Inflammatory macrophage treated with lipopolysaccharide for 1 hour (primary cell): ENCODE results near the gene OR5A1.

Source experiments
- DNase-seq, 2 donors: peaks; one replicate each; pipeline ENCODE4 v3.0.0-alpha.2; 2020 to 2022

OR5A1 gene

DNA sequence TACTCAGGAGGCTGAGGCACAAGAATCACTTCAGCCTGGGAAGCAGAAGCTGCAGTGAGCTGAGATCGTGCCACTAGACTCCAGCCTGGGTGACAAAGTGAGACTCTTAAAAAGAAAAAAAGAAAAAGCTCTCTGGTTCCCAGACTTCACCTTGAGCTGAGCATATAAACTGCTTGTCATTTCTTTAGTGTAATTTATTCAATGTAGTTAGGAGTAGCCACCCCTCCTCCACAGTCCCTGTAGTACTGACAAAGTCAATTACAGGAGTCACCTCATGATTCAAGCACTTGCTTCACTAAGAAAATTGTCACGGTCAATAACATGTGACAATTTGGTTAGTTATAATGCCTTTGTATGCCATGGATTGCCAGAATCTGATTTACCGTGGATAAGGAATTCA, 44.1 kb downstream of the OR5A1 start:
- DNase-seq: no peak
